ENCODE data around the gene SIN3B.

GRCh38 chr19:16893686-16893989, 64.4 kb downstream of the SIN3B start:
- no peak for TF ChIP-seq EZH2 (IDR thresholded peaks at IDR 0.05; ENCODE audit: borderline replicate concordance, insufficient read depth, low read length, poor library complexity, severe bottlenecking)
- no peak for TF ChIP-seq CTCF (IDR thresholded peaks at IDR 0.05; ENCODE audit: poor library complexity, severe bottlenecking)
- no peak for TF ChIP-seq TAF1 (IDR thresholded peaks at IDR 0.05; ENCODE audit: low read depth)
- TF ChIP-seq EP300 (conservative IDR thresholded peaks at IDR 0.05; ENCODE audit: poor library complexity, severe bottlenecking), result no peak
- TF ChIP-seq RAD21 (conservative IDR thresholded peaks at IDR 0.05), result no peak
- no peak for TF ChIP-seq REST (IDR thresholded peaks at IDR 0.05; ENCODE audit: borderline replicate concordance)
- TF ChIP-seq POLR2AphosphoS5 (IDR thresholded peaks at IDR 0.05), result no peak
